ENCODE data around the gene NPM3.

NPM3 gene

GRCh38 chr10:101775273-101776160 is 7.7 kb downstream of the NPM3 start, which contains the start of gene FGF8:
FGF8 (minus strand) TSS chr10:101776114; CDS start chr10:101775900, 214 bp downstream.
- DNase-seq (ENCODE audit: low read depth in 2 of 2) = no peak

DNA sequence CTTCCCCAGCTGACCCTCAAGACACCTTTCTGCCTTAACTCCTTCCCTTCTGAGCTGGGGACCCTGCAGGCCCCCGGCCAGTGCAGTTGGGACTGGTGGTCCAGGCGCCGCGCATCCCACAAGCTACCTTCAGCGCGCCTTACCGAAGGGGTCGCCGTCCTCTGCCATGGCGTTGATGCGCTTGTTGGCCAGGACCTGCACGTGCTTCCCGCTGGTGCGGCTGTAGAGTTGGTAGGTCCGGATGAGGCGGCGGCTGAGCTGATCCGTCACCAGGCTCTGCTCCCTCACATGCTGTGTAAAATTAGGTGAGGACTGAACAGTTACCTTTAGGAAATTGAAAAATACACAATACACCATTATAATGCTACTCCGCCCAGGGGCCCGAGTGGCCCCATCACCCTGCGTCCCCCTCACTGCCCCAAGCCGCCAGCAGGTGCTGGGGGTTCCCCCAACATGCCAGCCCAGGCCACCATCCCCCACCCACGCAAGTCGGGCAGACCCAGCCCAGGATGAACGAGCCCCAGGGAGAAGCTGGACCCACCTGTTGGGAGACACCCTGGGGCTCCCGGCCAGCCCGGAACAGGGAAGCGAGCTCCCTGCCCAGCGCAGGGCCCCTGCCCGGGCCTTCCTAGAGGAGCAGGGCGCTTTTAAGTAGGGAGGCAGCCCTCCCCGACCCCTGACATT is 8.5 kb downstream of the NPM3 start:
- no peak for DNase-seq (ENCODE audit: low read depth in 2 of 2)

DNA sequence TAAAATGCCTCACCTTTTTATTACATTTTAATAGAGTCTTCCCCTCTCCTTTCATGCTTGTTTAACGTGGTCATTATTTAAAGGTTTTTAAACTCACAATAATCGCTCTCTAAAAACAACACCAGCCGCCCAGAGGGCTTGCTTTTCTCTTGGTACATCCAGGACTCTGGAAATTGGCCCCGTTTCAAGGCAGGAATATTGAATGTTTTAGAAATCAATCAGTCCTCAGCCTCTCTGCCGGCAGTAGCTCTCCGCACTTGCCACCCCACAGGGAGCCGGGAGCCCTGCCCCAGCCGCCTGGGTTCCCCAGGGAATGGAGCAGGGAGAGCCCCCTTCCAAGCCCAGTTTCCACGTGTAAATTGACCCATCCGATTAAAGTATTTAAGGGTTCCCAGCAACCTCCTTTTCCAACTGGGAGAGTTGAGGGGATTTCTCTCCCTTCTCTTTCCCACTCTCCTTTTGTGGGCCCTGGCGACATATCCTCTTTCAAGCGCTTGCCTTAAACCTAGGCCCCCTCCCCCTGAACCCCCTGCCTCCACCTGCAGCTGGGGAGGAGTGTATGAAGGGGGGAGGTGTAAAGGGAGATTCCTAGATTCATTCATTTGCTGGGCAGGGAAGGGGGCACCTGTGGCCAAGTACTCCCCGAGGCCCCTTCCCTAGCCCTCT is 9.2 kb downstream of the NPM3 start:
- no peak for DNase-seq (ENCODE audit: low read depth in 2 of 2)

DNA sequence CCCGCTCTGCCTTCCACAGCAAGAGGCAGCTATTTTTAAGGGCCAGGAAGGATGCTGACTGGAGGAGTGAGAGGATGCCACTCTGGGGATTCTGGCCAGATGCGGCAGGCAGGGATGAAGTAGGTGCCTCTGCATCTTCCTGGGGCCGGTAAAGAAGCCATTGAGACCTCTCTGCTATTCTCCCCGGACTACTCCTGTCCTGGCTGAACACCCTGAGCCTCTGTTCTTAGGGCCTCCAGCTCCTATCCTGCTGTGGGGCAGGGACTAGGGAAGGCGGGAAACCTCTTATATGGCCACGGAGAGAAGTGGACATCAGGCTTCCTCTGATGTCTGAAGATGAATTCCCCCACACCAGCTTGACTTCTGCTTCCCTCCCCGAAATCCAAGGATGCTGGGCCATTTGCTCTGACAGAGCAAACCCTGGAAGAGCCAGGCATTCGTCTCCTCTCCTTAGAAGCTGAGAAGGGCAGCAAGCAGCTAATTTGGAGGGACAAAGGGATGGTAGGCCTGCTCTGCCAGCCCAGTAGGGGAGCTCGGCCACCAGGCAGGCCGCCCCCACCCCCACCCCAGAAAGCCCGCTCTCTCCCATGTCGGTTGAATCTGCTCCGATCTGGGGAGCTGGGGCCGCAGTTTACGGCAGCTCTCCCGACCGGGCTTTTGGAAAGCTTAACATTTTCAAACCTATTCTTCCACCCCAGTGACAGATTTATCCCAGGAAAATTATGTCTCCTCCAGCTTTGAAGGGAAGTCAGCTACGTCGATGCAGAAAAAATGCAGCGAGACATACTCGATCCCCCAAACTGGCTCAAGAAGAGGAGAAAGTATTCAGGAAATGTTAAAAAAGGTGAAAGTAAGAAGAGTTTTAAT is 10.1 kb downstream of the NPM3 start:
- DNase-seq (ENCODE audit: low read depth in 2 of 2) = no peak

GRCh38 chr10:101772017-101772894 is 11.0 kb downstream of the NPM3 start:
- DNase-seq (ENCODE audit: low read depth in 2 of 2) = no peak

GRCh38 chr10:101771380-101771779 is 11.9 kb downstream of the NPM3 start:
- DNase-seq (ENCODE audit: low read depth in 2 of 2) = no peak

DNA sequence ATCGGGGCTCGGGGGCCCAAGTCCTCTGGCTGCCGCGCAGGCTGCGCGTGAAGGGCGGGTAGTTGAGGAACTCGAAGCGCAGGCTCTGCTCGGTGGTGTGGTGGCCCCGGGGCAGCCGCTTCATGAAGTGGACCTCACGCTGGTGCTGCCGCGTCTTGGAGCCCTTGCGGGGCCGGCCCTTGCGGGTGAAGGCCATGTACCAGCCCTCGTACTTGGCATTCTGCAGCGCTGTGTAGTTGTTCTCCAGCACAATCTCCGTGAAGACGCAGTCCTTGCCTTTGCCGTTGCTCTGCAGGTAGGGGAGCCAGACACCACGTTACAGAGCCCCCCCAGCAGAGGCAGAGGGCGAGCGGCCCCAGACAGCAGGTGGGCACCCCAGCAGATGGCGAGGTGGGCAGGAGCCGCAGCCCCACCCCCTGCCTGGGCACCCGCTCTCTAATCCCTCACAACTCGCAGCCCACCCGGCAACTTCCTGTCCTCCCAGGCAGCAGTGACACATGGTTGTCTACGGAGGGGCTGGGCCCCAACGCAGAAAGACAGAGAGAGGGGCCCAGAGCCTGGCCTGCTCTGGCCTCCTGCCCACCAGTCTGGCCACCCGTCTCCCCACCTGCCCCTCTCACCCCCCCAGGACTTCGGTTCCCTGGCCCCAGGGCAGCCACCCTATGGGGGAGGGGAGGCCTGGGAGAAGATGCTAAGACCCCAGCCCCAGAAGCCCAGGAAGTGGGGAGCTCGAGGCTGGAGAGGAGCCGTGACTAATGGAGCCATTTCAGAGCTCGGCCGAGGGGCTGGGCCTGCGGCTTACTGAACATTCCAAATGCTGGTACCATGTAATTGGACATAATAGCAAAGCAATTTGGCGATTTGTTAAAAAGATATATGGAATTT is 12.7 kb downstream of the NPM3 start:
- no peak for DNase-seq (ENCODE audit: low read depth in 2 of 2)

- no peak for DNase-seq (ENCODE audit: low read depth in 2 of 2)
Observed at GRCh38 chr10:101769541-101770180, 13.6 kb downstream of the NPM3 start.

GRCh38 chr10:101768791-101769170 is 14.5 kb downstream of the NPM3 start:
- no peak for DNase-seq (ENCODE audit: low read depth in 2 of 2)

GRCh38 chr10:101767966-101768790 is 15.1 kb downstream of the NPM3 start:
- DNase-seq (ENCODE audit: low read depth in 2 of 2) = no peak

DNA sequence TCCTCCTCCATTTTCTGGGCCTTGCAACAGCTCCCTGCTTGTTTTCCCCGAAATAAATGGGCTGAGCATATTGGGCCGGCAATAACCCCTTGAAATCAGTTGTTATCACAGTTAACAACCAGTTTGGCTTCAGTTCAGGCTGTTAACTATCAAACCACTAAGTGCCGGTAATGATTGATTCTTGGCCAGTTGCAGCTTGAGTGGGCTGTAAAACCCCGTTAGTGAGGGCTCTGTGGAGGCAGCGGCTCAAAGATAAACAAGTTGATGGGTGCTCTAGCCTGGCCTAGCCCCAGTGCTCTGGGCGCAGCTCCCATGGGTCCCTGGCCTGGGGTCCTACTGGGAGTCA is 15.7 kb downstream of the NPM3 start:
- no peak for DNase-seq (ENCODE audit: low read depth in 2 of 2)

DNA sequence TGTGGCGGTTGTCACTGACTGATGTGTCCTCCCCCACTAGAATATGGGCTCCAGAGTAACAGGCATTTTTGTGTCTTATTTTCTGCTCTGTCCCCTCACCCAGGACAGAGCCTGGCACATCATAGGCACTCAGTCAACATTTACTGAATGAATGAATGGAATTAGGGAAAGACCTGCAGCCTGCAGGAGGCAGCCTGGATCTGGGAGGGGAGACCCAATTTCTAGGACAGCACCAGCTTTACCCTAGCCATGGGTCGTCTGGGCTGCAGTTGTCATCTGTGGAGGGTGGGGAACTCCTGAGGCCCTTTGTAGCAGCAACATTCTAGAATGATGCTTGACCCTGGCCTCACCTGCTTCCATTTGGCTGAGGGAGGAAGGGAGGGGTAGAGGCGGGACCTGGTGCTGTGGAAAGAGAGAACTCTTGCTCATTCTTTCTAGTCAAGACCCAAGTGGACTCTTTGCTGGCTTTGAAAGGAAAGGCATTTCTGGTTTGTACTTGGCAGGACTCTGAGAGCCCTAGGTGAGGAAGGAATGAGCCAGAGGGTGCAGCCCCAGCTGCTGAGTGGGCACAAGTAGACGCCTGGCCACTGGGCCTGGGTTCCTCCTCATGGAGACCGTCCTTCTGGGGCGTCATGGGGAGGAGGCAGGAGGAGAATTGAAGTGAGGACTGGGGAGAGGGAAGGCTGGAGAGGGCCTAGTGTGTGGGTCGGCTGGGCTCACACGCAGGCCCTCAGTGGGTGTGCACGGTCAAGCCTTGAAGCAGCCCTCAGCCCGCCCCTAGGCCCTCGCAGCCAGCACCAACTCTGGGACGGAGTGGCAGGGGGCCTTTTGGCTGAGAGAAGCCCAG is 16.3 kb downstream of the NPM3 start:
- no peak for DNase-seq (ENCODE audit: low read depth in 2 of 2)

- no peak for DNase-seq (ENCODE audit: low read depth in 2 of 2)
Observed at GRCh38 chr10:101766306-101766705, 16.9 kb downstream of the NPM3 start.

DNA sequence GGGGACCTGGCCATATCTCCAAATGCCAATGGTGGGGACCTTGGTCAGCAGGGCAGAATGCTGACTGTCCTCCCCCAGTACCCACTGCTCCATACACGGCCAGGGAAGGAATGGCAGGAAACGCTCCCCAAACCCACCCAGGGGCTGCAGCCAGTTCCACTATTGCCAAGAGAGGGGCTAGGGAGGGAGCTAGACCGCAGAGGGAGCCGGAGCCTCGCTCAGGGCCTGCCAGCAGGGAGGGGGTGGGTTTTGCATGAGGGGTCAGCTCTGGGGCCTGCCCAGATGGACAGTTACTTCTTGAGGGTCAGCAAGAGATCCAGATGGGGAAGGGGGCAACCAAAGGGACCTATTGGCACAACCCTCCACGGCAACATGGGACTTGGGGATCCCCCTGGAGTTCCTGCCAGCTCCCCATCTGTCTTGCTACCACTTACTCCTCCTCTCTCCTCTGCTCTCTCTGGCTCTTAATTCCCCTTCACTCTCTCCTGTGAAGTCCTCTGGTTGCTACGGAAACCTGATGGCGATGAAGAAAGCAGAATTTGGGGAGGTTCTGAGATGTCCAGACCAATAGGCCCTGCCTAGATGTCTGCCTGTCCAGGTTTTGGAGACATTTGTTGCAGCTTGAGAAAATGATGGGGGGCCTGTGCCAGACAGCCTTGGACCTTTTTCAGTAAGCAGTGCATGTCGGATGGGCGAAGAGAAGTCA is 20.0 kb downstream of the NPM3 start:
- DNase-seq (ENCODE audit: low read depth in 2 of 2) = no peak

GRCh38 chr10:101762736-101763135 is 20.5 kb downstream of the NPM3 start:
- no peak for DNase-seq (ENCODE audit: low read depth in 2 of 2)

- no peak for DNase-seq (ENCODE audit: low read depth in 2 of 2)
Observed at GRCh38 chr10:101761226-101761625, 22.0 kb downstream of the NPM3 start.

DNA sequence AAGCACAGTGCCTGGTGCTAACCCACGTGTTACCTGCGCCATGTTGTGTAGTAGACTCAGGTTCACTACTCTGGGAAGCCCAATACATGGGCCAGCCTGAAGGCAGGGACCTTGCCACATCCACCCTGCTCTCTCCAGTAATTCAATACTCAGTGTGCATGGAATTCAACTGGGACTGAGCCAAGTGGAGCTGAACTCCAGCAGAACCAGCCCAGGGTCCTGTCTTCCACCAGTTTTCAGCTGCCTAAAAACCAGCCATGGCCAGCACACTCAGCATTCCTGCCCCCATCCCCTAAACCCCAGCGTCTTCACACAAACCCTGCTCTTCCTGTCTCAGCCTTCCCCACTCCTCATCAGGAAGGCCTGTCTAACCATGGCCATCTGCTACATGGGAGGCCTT is 22.7 kb downstream of the NPM3 start:
- DNase-seq (ENCODE audit: low read depth in 2 of 2) = no peak

Data from stimulated activated CD8-positive, alpha-beta memory T cell treated with anti-CD3 and anti-CD28 coated beads, Interleukin-15, amount 100 ng/mL, for 48 hours (primary cell).